ENCODE measurements around the gene STARD5.

The STARD5 gene

DNA sequence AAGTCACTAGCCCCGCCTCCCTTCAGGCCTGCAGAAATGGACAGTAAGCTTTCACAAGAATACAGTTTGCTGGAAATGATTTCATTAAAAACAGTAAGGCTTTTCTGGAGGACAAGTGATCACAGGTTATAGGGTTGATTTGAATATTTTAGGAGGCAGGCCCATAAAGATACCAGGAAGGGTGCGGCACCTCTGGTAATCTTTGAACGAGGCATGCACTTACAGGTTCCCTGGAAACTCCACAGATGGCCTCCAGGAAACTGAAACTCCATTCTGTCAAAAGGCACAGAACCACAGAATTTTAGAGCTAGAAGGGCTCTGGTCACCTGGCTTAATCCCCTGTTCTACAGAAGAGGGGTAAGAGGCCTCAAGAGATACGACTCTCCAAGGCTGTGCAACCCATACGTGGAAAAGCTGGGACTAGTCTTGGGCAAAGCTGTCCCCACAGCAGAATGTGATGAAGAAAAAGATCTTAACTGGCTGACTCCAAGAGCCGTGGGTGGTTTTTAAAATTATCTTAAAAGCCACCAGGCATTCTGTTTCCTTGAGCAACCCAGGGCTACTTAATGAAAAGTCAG is 1.2 kb downstream of the STARD5 start:
- no peaks in the 10 kb centered on the region; the same call in 1 of the 2 replicates for H3K27me3 ChIP-seq

DNA sequence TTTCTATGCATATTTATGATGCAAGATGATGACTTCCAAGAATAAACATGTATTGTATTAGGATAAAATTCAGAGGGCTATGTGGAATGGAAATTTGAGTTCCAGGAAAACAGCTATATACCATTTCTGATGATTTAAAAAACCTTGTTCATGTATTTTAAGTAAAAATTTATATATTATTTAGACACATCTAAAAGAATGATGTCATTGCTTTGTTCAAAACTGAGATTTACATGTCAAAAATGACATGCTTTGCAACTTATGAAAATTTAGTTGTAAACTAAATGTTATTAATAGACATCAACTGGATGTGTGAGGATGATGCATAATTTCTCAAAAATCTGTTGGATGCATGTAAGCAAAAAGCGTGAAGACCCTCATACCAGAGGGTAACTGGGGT is 2.3 kb downstream of the STARD5 start:
- Histone ChIP-seq H3K36me3 (no peaks in the 10 kb centered on the region), H3K9me3 (no peaks in the 10 kb centered on the region), H3K4me1 (no peaks in the 10 kb centered on the region), H3K27me3 (no peaks in the 10 kb centered on the region), H3K4me3 (ENCODE audit: low read depth, low read length) (no peak overlapping the region)
- TF ChIP-seq, protein P1, sequence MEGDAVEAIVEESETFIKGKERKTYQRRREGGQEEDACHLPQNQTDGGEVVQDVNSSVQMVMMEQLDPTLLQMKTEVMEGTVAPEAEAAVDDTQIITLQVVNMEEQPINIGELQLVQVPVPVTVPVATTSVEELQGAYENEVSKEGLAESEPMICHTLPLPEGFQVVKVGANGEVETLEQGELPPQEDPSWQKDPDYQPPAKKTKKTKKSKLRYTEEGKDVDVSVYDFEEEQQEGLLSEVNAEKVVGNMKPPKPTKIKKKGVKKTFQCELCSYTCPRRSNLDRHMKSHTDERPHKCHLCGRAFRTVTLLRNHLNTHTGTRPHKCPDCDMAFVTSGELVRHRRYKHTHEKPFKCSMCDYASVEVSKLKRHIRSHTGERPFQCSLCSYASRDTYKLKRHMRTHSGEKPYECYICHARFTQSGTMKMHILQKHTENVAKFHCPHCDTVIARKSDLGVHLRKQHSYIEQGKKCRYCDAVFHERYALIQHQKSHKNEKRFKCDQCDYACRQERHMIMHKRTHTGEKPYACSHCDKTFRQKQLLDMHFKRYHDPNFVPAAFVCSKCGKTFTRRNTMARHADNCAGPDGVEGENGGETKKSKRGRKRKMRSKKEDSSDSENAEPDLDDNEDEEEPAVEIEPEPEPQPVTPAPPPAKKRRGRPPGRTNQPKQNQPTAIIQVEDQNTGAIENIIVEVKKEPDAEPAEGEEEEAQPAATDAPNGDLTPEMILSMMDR (IDR thresholded peaks at IDR 0.05; ENCODE audit: low read depth, low read length) = no peak
- DNase-seq = no peak

More for the DNA sequence above, 1.2 kb downstream of the STARD5 start:
- TF ChIP-seq, protein P1 (IDR thresholded peaks at IDR 0.05; ENCODE audit: low read depth, low read length) = no peak
- no peaks in the 10 kb centered on the region for H3K9me3 ChIP-seq
- no peaks in the 10 kb centered on the region for H3K36me3 ChIP-seq
- no peak for DNase-seq
- no peak overlapping the region for H3K4me3 ChIP-seq (ENCODE audit: low read depth, low read length)
- no peaks in the 10 kb centered on the region for H3K4me1 ChIP-seq

GRCh38 chr15:81317642-81318017 is 6.3 kb downstream of the STARD5 start:
- no peak overlapping the region for H3K4me3 ChIP-seq (ENCODE audit: low read depth, low read length)
- H3K36me3 ChIP-seq = no peaks in the 10 kb centered on the region
- no peaks in the 10 kb centered on the region for H3K9me3 ChIP-seq
- no peaks in the 10 kb centered on the region for H3K4me1 ChIP-seq
- TF ChIP-seq, protein P1 (IDR thresholded peaks at IDR 0.05; ENCODE audit: low read depth, low read length) = no peak
- DNase-seq = no peak
- no peaks in the 10 kb centered on the region for H3K27me3 ChIP-seq

GRCh38 chr15:81316267-81316666 is 7.7 kb downstream of the STARD5 start:
- DNase-seq = no peak
- TF ChIP-seq, protein P1 (IDR thresholded peaks at IDR 0.05; ENCODE audit: low read depth, low read length) = no peak
- Histone ChIP-seq H3K4me1 (no peaks in the 10 kb centered on the region), H3K27me3 (no peaks in the 10 kb centered on the region), H3K9me3 (no peaks in the 10 kb centered on the region), H3K4me3 (ENCODE audit: low read depth, low read length) (no peak overlapping the region), H3K36me3 (no peaks in the 10 kb centered on the region)

GRCh38 chr15:81315452-81316175 is 8.3 kb downstream of the STARD5 start:
- no peaks in the 10 kb centered on the region for H3K36me3 ChIP-seq
- no peaks in the 10 kb centered on the region for H3K9me3 ChIP-seq
- no peaks in the 10 kb centered on the region for H3K27me3 ChIP-seq
- H3K4me1 ChIP-seq = no peaks in the 10 kb centered on the region
- no peak for DNase-seq
- TF ChIP-seq, protein P1 (IDR thresholded peaks at IDR 0.05; ENCODE audit: low read depth, low read length) = no peak
- H3K4me3 ChIP-seq (ENCODE audit: low read depth, low read length) = no peak overlapping the region

GRCh38 chr15:81314378-81314777 is 9.6 kb downstream of the STARD5 start:
- no peaks in the 10 kb centered on the region for H3K4me1 ChIP-seq

More at GRCh38 chr15:81314378-81314777, 9.6 kb downstream of the STARD5 start:
- Histone ChIP-seq H3K4me3 (ENCODE audit: low read depth, low read length) (no peak overlapping the region), H3K27me3 (no peaks in the 10 kb centered on the region), H3K36me3 (no peaks in the 10 kb centered on the region), H3K9me3 (no peaks in the 10 kb centered on the region)
- no peak for DNase-seq
- TF ChIP-seq, protein P1 (IDR thresholded peaks at IDR 0.05; ENCODE audit: low read depth, low read length) = no peak
